ENCODE measurements around the gene MRE11.
"Not testable (repeated sequence)": the region's sequence is repeated elsewhere in the genome, so short reads cannot be mapped to it uniquely, and the experiment has no call there.

Gene MRE11

GRCh38 chr11:94493281-94494125 is at the start of gene MRE11, which contains the start of gene ANKRD49:
TSS of gene MRE11 (minus strand) at chr11:94493844. CDS start at chr11:94492801, 1,043 bp downstream.
TSS of gene ANKRD49 (plus strand) at chr11:94493984. CDS start at chr11:94496694, 2,710 bp downstream.
- peak; percentile 97 for DNase-seq

DNA sequence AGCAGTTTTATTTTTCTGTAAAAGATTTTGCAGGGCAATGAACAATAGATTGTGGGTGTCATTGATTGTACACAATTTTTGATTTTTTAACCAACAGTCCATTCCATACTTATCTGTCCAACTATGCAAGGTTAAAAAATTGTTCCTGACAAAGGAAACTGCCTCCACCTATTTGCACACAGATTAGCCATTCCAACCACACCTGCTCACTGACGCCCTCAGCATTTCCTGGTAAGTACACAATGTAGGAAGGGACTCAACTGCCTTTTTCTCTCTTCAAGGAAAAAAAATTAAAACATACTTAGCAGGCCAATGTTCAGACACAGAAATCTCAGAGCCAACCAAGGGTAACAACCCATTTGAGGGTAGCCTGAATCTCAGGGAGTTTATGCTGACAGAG is 45.8 kb upstream of the MRE11 start:
- no peak for DNase-seq

DNA sequence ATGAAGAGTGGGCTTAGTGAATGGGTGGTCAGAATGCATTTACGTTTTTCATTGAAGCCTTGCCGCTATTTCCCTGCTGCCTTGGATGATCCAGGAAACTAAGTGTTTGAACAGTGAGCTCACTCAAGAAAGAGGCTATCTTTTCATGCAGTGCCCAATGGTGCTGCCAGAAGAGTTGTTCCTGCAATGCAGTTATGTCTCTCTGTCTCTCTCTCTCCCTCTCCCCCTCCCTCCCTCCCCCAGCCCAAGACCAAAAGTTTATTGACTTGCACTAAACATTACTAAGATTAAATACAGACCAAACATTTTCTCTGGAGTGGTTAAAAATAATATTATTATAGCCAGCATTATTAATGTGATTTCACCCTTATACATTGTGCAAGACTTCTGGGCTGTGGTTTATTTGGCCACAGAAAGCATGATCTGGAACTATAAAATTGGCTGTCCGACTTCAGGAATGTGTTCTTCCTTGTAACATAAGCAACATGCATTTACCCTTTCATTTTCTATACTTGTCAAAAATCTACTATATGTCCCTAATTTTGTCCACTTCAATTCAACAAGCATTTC is 43.5 kb upstream of the MRE11 start:
- DNase-seq, result no peak

GRCh38 chr11:94536386-94536785 is 42.7 kb upstream of the MRE11 start:
- DNase-seq, result no peak

- no peak for DNase-seq
These were observed 40.3 kb upstream of the MRE11 start for GRCh38 chr11:94533696-94534630.

DNA sequence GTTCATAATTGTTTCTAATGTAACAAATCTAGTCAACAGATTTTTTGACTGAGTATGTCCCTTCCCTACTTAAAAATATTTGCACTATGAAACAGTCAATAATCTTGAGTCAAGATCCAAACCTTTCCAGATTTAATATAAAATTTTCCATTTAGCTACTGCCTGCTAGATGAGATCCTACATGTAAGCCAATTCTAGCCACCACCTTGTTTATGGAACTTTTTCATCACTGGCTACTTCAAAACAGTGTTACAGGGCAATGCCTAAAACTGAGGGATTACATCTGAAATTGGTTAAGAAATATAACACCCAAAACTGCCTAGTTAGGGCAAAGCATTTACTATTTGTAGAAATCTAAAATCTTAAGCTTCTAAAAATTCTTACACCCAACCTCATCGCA is 39.6 kb upstream of the MRE11 start:
- no peak for DNase-seq

DNA sequence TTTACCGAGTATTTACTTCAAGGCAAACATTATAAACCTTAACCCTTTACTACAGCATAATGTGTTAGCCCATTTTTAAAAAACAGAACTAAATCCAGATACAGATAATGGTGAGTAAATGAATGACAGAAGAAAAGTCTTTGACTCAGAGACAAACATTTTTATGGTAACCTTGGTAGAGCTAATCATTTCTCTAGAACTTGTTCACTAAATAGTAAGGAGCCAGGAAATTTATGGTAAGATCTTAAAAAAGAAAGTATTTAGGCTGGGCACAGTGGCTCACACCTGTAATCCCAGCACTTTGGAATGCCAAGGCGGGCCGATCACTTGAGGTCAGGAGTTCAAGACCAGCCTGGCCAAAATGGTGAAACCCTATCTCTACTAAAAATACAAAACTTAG is 38.6 kb upstream of the MRE11 start:
- DNase-seq, result no peak

DNA sequence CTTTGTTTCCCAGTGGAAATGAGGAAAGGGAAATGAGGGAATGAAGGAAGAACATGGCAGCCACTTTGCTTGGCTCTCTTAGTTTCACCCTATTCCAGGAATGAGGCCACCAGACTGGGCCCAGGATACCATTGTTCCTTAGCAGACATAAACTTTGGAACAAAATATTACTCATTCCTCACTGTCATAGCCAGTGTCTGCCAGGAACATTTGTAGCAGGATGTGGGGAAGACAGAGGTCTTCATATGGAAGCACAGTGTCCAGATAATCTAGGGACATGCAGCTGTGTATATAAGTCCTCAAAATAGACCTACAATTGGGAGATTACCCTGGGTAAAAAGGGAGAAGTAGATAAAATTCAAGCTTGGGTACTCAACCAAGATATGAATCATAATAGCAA is 34.9 kb upstream of the MRE11 start:
- no peak for DNase-seq

- no peak for DNase-seq
These were observed 33.2 kb upstream of the MRE11 start for GRCh38 chr11:94526645-94527438.

- DNase-seq, result no peak
These were observed 32.1 kb upstream of the MRE11 start for GRCh38 chr11:94525546-94526324.

GRCh38 chr11:94524341-94524740 is 30.7 kb upstream of the MRE11 start:
- no peak for DNase-seq

GRCh38 chr11:94521684-94522083 is 28.0 kb upstream of the MRE11 start:
- no peak for DNase-seq

DNA sequence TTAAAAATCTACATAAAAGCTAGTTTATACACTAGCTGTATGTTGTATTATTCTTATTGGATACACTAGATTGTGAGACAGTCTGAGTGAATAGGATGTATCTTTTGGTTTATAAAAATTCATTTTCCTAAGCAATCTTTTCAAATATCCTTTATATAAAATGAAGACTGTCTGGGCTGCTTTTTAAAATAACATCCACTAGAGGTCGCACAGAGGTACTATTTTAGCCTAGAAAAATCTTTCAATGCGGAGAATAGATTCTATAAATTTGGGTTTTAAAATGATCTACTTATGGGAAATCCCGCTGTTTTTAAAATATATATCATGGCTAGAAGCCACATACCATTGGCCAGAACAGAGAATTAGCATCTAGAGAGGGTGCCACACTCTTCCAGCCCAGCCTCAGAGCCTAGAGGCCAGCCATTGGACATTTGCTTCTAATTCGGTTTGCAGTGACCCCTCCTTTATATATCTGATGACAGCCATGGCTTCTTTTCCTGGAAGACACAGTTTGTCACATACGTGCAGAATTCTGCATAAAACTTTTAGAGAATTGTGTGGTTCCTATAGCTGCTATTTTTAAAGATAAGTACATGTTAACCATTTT is 25.9 kb upstream of the MRE11 start:
- DNase-seq, result peak in 1 of 2 donors; percentile 52

- no peak for DNase-seq
These were observed 24.7 kb upstream of the MRE11 start for GRCh38 chr11:94518300-94518699.

- DNase-seq, result no peak
These were observed 23.1 kb upstream of the MRE11 start for GRCh38 chr11:94516725-94517124.

GRCh38 chr11:94515398-94515797 is 21.8 kb upstream of the MRE11 start:
- no peak for DNase-seq

- DNase-seq, result no peak
These were observed 19.4 kb upstream of the MRE11 start for GRCh38 chr11:94513091-94513490.

DNA sequence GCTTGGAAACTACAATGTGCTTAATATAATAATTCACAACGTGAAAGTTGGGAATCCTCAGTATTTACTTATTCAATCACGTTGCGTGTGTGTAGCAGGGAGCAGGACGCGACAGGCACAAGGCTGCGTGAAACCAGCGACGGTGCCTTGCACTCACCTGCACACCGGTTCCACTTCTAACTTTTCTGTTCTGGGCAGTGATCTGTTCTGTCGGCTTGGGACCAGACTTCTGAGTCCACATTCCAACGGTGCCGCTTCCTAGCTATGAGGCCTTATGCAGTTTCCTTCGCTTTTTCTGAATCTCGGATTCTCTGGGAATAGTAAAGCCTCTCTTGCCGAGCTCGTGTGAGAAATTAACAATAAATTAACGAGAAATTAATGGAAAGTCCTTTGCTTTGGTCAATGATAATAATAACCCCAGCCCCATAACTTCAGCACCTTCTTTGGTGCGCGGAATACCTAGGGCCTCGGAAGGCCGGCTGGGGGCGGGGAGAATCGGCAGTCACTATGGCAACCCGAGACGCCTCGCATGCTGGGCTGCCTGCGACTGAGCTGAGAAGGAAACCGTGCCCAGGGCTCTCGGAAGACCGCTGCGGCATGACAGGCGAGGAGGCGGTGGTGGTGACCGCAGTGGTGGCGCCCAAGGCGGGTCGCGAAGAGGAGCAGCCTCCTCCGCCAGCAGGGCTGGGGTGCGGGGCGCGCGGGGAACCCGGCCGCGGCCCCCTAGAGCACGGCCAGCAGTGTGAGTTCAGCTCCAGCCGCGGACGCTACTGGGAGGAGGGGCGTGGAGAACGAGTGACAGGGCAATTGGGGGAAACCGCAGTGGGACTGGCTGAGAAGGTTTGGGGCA is 18.5 kb upstream of the MRE11 start, which contains the start of gene C11orf97:
Gene C11orf97, plus strand, starts transcription at position 530 of the 850 bp plus-strand sequence. Its CDS starts 68 bp downstream, at position 598.
- peak; percentile 57 to 67 for DNase-seq

GRCh38 chr11:94507485-94507884 is 13.8 kb upstream of the MRE11 start:
- DNase-seq, result no peak

DNA sequence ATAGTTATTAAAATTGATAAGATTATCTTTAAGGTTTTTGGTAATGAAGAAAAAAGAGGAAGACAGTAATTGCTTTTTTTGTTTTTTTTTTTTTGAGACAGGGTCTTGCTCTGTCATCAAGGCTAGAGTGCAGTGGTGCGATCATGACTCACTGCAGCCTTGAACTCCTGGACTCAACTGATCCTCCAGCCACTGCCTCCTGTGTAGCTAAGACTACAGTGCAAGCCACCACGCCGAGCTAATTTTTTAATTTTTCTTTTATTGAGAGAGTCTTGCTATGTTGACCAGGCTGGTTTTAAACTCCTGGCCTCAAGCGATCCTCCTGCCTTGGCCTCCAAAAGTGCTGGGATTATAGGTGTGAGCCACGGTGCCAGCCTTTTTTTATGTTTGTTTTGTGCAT is 12.9 kb upstream of the MRE11 start:
- DNase-seq, result not testable (repeated sequence)
